SK-N-SH treated with all-trans-retinoic acid at 6 μM for 48 hours (cell line): ENCODE results near the gene ABCC4.

Experiments
- ATAC-seq: fragments of 200-7000 bp; cut with Tn5 transposase; 3 replicates; pipeline ENCODE4 v1.9.1; 2020; ENCODE audit warnings: mild to moderate bottlenecking, moderate library complexity
- BACH2 ChIP-seq: fragments of 250-450 bp; sonication (Bioruptor Pico); IDR thresholded peaks from 2 replicates; pipeline ENCODE4 v1.9.0; 2021; ENCODE audit warnings: mild to moderate bottlenecking, borderline replicate concordance
- CSRNP3 ChIP-seq: fragments of 250-450 bp; sonication (Bioruptor Pico); IDR thresholded peaks from 2 replicates; pipeline ENCODE4 v1.5.1; 2021; ENCODE audit warnings: mild to moderate bottlenecking, moderate library complexity
- ESRRG ChIP-seq: fragments of 250-450 bp; sonication (Bioruptor Pico); IDR thresholded peaks from 2 replicates; pipeline ENCODE4 v1.6.1; 2021; ENCODE audit warnings: mild to moderate bottlenecking
- ISL1 ChIP-seq: fragments of 250-450 bp; sonication (Bioruptor Pico); IDR thresholded peaks from 2 replicates; pipeline ENCODE4 v2.1.2; 2022; ENCODE audit warnings: mild to moderate bottlenecking, moderate library complexity
- OSR1 ChIP-seq: fragments of 250-450 bp; sonication (Bioruptor Pico); IDR thresholded peaks from 2 replicates; pipeline ENCODE4 v1.8.0; 2022; ENCODE audit warnings: moderate library complexity, mild to moderate bottlenecking, inconsistent platforms
- PATZ1 ChIP-seq: fragments of 250-450 bp; sonication (Bioruptor Pico); IDR thresholded peaks from 2 replicates; pipeline ENCODE4 v1.8.0; 2020; ENCODE audit warnings: mild to moderate bottlenecking, moderate library complexity, borderline replicate concordance
- PPARA ChIP-seq: fragments of 250-450 bp; sonication (Bioruptor Pico); IDR thresholded peaks from 2 replicates; pipeline ENCODE4 v1.5.0; 2020; ENCODE audit warnings: mild to moderate bottlenecking, borderline replicate concordance
- RARB ChIP-seq: fragments of 250-450 bp; sonication (Bioruptor Pico); IDR thresholded peaks from 2 replicates; pipeline ENCODE4 v1.8.0; 2021; ENCODE audit warnings: mild to moderate bottlenecking, moderate library complexity
- SNAI2 ChIP-seq: fragments of 250-450 bp; sonication (Bioruptor Pico); IDR thresholded peaks from 2 replicates; pipeline ENCODE4 v1.5.0; 2020; ENCODE audit warnings: mild to moderate bottlenecking, moderate library complexity
- TOX ChIP-seq: fragments of 250-450 bp; sonication (Bioruptor Pico); IDR thresholded peaks from 2 replicates; pipeline ENCODE4 v1.8.0; 2021; ENCODE audit warnings: mild to moderate bottlenecking, moderate library complexity, borderline replicate concordance
- TSHZ2 ChIP-seq: fragments of 250-450 bp; sonication (Bioruptor Pico); IDR thresholded peaks from 2 replicates; pipeline ENCODE4 v1.5.0; 2020; ENCODE audit warnings: mild to moderate bottlenecking, moderate library complexity
- ZNF565 ChIP-seq: fragments of 450-650 bp; formaldehyde crosslinking; conservative IDR thresholded peaks from 2 replicates; pipeline ENCODE4 v1.5.0; 2020; ENCODE audit warnings: low read depth, mild to moderate bottlenecking, moderate library complexity
- ZNF70 ChIP-seq: fragments of 450-650 bp; formaldehyde crosslinking; IDR thresholded peaks from 2 replicates; pipeline ENCODE4 v1.5.0; 2020; ENCODE audit warnings: mild to moderate bottlenecking, moderate library complexity
- ZNF8 ChIP-seq: fragments of 450-650 bp; formaldehyde crosslinking; IDR thresholded peaks from 2 replicates; pipeline ENCODE4 v1.5.0; 2020; ENCODE audit warnings: mild to moderate bottlenecking, moderate library complexity
- TF ChIP-seq, protein P1 (sequence below): fragments of 250-450 bp; sonication (Bioruptor Pico); IDR thresholded peaks from 2 replicates; pipeline ENCODE4 v1.5.1; 2020; ENCODE audit warnings: low read depth, mild to moderate bottlenecking, moderate library complexity
- TF ChIP-seq, protein P2 (sequence below): fragments of 250-450 bp; sonication (Bioruptor Pico); IDR thresholded peaks from 2 replicates; pipeline ENCODE4 v1.8.0; 2021; ENCODE audit warnings: low read depth, mild to moderate bottlenecking, moderate library complexity, borderline replicate concordance

The ABCC4 gene

DNA sequence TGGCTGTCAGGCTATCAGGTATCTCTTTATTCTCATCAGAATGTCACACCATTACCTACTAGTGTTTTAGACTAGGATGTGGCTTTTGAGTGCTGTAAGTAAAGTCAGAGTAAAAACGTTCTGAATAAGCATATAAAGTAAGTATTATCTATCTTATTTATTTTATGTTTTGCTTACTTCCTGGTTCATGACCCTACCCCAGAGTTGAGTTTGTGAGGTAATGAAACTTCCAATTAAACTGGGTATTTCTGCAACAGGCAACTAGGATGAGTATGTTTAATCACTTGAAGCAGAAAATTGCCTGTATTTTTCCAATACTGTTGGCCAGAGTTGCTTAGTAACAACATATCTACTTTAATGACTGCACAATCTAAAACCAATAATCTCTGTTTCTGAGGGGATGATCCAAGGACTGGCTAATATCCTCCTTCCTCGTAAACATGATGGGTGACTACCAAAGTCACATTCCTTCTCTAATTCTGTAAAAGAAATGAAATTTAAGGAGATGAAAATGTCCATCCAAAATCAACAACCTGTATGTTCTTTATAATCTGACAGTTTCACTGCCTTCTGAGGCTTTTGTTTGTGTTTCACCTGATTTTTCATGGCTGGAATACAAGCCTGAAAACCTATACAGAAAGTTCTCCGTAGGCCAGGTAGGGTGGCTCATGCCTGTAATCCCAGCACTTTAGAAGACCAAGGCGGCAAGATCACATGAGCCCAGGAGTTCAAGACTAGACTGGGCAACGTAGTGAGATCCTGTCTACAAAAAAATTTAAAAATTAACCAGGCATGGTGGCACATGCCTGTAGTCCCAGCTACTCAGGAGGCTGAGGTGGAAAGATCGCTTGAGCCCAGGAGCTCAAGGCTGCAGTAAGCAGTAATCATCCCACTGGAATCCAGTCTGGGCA, 83.1 kb downstream of the ABCC4 start (continued):
- TF ChIP-seq ZNF8 (CRISPR knock-in tag): no peak
- TF ChIP-seq, protein P1, sequence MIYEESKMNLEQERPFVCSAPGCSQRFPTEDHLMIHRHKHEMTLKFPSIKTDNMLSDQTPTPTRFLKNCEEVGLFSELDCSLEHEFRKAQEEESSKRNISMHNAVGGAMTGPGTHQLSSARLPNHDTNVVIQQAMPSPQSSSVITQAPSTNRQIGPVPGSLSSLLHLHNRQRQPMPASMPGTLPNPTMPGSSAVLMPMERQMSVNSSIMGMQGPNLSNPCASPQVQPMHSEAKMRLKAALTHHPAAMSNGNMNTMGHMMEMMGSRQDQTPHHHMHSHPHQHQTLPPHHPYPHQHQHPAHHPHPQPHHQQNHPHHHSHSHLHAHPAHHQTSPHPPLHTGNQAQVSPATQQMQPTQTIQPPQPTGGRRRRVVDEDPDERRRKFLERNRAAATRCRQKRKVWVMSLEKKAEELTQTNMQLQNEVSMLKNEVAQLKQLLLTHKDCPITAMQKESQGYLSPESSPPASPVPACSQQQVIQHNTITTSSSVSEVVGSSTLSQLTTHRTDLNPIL (CRISPR knock-in tag): no peak
- TF ChIP-seq RARB (CRISPR knock-in tag): no peak

GRCh38 chr13:95216182-95216581, 85.1 kb downstream of the ABCC4 start:
- TF ChIP-seq TOX (no peak), PATZ1 (CRISPR knock-in tag) (no peak), OSR1 (no peak), ZNF70 (CRISPR knock-in tag) (no peak), TSHZ2 (CRISPR knock-in tag) (no peak), ISL1 (no peak), ESRRG (CRISPR knock-in tag) (no peak), ZNF8 (CRISPR knock-in tag) (no peak), SNAI2 (CRISPR knock-in tag) (no peak), BACH2 (CRISPR knock-in tag) (no peak), RARB (CRISPR knock-in tag) (no peak), CSRNP3 (no peak)
- TF ChIP-seq, protein P2, sequence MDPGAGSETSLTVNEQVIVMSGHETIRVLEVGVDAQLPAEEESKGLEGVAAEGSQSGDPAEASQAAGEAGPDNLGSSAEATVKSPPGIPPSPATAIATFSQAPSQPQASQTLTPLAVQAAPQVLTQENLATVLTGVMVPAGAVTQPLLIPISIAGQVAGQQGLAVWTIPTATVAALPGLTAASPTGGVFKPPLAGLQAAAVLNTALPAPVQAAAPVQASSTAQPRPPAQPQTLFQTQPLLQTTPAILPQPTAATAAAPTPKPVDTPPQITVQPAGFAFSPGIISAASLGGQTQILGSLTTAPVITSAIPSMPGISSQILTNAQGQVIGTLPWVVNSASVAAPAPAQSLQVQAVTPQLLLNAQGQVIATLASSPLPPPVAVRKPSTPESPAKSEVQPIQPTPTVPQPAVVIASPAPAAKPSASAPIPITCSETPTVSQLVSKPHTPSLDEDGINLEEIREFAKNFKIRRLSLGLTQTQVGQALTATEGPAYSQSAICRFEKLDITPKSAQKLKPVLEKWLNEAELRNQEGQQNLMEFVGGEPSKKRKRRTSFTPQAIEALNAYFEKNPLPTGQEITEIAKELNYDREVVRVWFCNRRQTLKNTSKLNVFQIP (CRISPR knock-in tag): no peak
- TF ChIP-seq, all 23 proteins: peak for 0
- ATAC-seq: no peak

DNA sequence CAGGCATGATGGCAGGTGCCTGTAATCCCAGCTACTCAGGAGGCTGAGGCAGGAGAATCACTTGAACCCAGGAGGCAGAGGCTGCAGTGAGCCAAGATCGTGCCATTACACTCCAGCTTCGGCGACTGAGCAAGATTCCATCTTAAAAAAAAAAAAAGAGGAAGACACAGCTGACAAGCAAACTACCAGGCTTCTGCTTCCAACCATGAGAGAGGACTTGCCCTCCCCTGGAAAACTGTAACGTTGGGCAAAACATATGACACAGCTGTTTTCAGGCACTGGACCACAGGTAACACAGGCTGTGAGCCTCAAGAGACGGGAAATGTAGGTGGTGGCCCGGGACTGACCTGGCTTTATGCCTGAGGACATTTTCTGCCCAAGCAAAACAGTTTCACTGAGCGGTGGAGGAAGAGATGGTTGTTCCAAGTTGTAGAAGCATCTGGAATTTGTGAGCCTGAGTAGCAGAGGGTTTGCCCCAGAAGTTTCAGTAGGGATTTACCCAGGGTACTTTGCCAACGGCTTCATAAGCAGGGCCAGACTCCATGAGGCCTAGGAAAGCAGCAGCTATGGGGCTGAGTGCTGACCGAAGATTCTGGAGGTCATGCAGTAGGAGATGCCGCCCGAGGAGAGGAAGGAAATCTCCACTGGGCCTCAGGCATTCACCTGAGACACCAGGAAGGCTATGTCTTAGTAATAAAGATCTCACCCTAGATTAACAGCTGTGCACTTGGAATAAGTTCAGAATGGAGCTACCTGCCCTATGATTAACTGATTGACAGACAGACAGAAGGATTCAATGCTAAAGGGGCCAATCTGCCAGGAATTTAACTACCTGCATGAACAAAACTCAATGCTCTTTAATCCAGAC, 88.0 kb downstream of the ABCC4 start:
- no peak for TF ChIP-seq OSR1
- TF ChIP-seq PPARA (CRISPR knock-in tag): no peak
- TF ChIP-seq ESRRG (CRISPR knock-in tag): no peak
- TF ChIP-seq, protein P2 (CRISPR knock-in tag): no peak
- TF ChIP-seq ZNF565 (CRISPR knock-in tag): no peak
- no peak for TF ChIP-seq BACH2 (CRISPR knock-in tag)
- no peak for TF ChIP-seq PATZ1 (CRISPR knock-in tag)
- TF ChIP-seq RARB (CRISPR knock-in tag): no peak
- TF ChIP-seq, all 23 proteins: peak for 0
- no peak for ATAC-seq
